ENCODE data around the gene CLCN1. TPM values are rescaled to one million over a fixed set of nuclear protein-coding genes. Genes with fewer than 3 reads are reported as not detected.

CLCN1 gene
- total RNA-seq, 1 donor from 2014 or later: not detected

DNA sequence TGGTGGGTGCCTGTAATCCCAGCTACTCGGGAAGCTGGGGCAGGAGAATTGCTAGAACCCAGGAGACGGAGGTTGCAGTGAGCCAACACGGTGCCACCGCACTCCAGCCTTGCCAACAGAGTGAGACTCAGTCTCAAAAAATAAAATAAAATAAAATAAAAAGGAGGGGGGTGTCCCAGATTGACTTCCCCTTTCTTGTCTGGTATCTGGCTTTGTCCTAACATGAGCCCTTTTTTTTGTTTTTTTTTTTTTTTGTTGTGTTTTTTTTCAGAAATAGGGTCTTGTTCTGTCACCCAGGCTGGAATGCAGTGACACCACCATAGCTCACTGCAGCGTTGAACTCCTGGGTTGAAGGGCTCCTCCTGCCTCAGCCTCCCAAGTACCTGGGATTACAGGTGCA is 23.0 kb upstream of the CLCN1 start:
- no peak for DNase-seq (ENCODE audit: low read depth, low spot score)

DNA sequence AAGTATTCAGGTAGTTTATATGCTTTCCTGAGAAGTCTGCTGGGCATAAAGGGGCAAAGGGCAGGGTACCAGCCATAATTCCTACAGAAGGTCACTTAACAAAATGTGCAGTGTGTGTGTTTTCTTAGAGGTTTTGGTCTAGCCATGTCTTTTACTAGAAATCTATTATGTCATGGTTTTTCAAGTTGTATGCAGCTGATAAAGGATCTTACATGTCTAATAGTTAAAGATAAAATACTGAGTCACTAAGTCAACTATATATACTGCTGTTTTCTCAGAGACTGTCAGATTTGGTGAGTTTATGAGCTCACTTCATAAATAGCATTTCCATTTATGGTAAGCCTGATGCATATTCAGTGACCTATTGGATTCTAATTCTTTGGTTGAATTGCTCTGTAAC is 20.0 kb upstream of the CLCN1 start:
- peak; percentile 27 for DNase-seq (ENCODE audit: low read depth, low spot score)

DNA sequence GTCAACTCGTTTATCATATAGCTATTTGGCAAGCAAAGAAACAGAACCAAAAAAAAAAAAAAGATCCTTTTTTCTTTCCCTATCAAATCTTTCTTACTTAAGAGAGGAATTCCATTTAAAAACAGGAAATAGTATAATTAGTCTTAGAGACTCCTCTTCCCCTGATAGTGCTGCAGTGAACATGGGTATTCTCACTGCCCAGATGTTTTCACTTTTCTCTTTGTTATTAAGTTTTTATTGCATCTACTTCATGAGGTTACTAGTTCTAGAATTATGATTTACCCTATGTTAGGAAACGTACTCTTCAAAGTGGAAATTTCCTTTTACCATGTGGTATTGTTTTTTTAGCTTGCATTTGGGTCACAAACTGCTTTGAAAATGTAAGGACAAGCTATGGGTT is 19.2 kb upstream of the CLCN1 start:
- DNase-seq (ENCODE audit: low read depth, low spot score): no peak

DNA sequence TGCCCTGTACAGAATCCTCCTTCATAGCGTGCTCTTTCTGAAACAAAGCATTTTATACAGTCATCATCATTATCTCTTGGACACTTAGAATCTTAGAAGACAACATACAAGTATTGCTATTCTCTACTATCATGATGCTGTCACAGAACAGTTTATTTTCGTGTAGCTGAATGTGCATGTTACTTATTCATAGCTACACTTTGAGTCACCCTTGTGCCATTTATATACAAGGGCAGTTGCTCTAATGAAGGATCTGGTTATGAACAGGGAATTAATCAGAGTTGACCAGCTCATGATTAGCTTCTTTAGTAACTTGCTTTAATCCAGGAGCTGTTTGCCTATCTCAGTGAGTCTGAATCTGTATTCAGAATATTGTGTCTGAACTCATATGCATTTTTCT is 16.6 kb upstream of the CLCN1 start:
- no peak for DNase-seq (ENCODE audit: low read depth, low spot score)

DNA sequence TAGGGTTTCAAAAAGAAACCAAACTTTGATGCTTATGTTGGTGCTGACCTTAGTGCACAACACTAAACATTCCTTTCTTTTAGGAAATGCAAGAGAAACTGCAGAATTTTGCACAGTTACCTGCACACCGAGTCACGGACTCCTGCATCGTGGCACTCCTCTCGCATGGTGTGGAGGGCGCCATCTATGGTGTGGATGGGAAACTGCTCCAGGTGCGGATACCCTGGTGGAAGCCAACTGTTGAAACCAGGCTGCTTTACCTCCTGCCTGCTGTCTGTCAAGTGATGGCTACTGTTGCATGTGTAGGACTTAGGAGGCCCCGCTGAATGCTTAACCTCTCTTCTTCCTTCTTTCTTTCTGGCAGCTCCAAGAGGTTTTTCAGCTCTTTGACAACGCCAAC is 16.1 kb upstream of the CLCN1 start:
- no peak for DNase-seq (ENCODE audit: low read depth, low spot score)

DNA sequence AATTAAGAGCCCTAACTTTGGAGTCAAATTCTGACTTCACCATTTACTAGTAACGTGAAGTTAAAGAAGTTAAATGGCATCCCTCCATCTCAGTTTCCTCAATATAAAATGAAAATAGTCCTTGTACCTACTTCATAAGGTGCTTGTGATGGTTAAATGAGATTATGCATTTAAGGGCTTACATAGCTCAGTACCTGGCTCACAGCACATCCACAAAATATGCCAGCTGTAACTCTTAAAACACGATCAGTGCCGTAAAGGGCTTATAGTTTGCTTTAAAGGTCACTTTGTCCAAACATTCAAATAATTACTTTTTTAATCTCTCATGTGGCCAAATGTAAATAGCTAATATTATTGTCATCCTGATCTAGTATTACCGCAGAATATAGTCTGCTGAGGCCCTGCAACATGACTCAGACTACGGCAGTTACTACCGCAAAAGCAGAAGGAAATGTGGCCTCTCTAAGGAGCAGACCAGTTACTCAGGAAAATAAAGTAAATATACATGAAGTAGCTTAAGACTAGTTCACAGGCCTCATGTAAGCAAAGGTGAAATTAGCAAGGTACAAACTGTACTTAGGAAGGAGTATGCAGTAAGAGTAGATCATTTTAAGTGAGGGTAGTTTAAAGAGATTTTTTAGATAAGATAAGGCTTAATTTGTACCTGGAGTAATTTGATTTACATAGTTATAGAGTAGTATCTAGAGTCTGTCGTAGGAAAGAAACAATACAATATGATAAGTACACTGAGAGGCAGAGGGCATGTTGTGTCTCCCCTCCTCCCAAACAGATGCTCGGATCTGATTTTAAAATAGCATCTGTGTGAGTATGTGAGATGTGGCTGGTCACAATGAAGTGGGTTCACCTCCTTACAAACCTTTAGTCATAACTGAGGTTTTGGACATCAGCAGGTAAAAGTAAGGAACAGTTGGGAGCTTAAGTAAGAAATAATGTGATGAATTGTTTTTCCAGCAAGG is 14.7 kb upstream of the CLCN1 start:
- no peak for DNase-seq (ENCODE audit: low read depth, low spot score)

DNA sequence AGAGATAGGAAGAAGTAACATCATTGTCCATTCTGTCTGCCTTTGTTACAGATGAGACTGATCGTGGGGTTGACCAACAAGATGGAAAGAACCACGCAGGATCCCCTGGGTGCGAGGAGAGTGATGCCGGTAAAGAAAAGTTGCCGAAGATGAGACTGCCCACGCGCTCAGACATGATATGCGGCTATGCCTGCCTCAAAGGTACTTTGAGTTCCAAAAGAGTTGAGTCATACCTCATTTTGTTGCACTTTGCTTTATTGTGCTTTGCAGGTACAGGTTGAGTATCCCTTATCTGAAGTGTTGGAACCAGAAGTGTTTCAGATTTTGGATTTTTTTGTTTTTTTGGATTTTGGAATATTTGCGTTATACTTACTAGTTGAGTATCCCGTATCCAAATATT is 12.2 kb upstream of the CLCN1 start:
- DNase-seq (ENCODE audit: low read depth, low spot score): no peak

DNA sequence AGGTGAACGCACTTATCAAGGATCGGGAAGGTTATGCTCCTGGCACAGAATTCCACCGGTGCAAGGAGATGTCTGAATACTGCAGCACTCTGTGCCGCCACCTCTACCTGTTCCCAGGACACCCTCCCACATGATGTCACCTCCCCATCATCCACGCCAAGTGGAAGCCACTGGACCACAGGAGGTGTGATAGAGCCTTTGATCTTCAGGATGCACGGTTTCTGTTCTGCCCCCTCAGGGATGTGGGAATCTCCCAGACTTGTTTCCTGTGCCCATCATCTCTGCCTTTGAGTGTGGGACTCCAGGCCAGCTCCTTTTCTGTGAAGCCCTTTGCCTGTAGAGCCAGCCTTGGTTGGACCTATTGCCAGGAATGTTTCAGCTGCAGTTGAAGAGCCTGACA is 11.0 kb upstream of the CLCN1 start:
- no peak for DNase-seq (ENCODE audit: low read depth, low spot score)

DNA sequence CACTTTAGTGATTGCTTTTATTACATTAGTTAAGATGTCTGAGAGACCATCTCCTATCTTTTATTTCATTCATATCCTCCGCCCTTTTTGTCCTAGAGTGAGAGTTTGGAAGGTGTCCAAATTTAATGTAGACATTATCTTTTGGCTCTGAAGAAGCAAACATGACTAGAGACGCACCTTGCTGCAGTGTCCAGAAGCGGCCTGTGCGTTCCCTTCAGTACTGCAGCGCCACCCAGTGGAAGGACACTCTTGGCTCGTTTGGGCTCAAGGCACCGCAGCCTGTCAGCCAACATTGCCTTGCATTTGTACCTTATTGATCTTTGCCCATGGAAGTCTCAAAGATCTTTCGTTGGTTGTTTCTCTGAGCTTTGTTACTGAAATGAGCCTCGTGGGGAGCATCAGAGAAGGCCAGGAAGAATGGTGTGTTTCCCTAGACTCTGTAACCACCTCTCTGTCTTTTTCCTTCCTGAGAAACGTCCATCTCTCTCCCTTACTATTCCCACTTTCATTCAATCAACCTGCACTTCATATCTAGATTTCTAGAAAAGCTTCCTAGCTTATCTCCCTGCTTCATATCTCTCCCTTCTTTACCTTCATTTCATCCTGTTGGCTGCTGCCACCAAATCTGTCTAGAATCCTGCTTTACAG is 10.4 kb upstream of the CLCN1 start:
- DNase-seq (ENCODE audit: low read depth, low spot score): no peak

DNA sequence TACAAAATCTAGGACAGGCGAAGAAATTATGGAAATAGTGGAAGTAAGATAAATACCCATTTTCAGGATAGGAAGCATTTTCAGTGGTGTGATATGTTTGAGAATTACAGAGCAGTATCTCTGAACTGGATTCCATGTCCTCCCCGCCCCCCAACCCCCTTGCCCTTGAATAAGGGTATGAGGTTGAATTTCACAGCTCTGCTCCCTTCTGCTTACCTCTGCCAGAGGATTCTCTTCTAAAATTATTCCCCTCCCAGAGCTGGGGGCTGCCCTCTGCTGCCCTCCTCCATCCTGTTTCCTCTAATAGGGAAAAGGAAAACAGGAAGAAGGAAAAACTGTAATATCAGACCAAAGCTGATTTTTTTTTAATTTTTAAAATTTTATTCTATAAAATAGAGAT is 7.3 kb upstream of the CLCN1 start:
- DNase-seq (ENCODE audit: low read depth, low spot score): no peak

DNA sequence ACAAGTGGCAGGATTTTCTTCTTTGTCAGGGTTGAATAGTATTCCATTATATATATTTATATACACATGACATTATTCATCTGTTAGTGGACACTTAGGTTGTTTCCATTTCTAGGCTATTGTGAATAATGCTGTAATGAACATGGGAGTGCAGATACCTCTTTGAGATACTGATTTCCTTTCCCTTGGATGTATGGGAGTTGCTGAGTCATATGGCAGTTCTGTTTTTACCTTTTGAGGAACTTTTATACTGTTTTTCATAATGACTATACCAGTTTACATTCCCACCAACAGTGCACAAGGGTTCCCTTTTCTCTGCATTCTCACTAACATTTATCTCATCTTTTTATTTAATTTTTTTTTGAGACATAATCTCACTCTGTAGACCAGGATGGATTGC is 1.8 kb upstream of the CLCN1 start:
- DNase-seq (ENCODE audit: low read depth, low spot score): no peak

DNA sequence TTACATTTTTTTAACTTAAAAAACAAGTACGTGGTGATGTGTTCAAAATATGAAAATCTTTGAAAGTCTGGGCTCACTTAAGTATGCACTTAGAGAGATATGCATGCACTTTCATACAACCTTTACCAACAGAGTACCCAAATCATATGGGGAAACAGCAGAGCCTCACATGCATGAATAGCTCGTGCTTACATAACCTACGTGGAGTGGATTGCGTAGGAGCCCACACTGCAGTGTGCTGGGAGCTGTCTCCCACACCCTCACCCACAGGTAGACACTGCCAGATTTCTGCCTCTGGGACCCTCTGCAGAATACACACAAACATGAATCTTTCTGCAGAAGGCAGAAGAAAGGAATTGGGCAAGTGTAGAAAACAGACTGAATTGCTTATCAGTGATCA is 581 bp downstream of the CLCN1 start:
- DNase-seq (ENCODE audit: low read depth, low spot score): no peak

DNA sequence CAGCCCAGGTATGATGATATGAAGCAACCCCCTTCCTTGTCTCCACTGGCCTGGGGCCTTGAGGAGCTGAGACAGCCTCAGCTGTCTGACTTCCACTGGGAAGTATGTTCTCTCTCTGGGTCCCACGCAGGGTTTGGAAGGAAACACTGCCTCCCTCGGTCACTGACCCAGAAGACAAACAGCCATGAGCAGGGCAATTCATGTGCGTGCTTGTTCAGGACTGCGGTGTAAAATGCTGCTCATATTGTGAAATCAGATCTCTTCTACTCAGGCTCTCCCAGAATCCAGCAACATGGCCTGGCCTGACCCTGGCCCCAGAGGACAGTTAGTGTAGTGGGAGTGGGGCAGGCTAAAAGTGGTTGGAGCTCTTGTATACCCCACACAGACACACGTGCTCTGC is 2.8 kb downstream of the CLCN1 start:
- no peak for DNase-seq (ENCODE audit: low read depth, low spot score)

DNA sequence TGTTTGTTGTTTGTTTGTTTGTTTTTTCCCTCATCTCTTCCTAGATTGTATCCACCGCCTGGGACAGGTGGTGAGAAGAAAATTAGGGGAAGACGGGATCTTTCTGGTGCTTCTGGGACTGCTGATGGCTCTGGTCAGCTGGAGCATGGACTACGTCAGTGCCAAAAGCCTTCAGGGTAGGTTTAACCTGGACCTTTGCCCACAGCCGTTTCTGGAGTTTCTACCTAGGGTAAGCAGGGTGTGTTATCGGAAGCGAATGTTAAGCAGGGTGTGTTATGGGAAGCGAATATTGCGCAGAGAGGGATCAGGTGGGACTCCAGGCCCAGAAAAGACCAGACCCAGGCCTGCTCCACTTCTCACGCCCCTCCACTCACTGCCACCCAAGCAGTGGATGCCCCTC is 4.7 kb downstream of the CLCN1 start:
- DNase-seq (ENCODE audit: low read depth, low spot score): no peak

DNA sequence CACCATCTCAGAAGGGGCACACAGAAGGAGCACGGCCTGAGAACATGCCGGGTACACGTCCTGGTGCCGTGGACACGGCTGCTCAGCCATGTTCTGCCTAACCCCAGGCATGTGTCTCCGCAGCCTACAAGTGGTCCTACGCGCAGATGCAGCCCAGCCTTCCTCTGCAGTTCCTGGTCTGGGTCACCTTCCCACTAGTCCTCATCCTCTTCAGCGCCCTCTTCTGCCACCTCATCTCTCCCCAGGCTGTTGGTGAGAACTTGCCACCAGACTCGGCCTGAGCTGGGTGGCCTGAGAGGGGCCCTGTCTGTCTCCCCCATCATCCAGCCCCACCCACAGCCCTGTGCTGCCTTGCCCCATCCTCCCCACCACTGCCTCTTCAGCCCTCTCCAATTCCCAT is 5.3 kb downstream of the CLCN1 start:
- no peak for DNase-seq (ENCODE audit: low read depth, low spot score)

DNA sequence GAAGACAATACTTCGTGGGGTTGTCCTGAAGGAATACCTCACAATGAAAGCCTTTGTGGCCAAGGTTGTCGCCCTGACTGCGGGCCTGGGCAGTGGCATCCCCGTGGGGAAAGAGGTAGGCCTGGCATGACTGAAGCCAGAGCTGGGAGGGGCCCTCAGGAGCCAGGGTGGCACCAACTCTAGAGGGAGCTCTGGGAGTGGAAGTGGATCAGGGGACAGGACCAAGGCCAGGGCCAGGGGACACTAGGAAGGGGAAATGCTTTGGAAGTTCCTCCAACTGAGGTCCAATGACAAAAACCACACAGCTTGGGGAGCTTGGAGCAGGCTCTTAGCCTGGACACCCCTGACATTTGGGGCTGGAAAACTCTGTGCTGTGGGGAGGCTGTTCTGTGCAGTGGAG is 5.8 kb downstream of the CLCN1 start:
- DNase-seq (ENCODE audit: low read depth, low spot score): no peak

DNA sequence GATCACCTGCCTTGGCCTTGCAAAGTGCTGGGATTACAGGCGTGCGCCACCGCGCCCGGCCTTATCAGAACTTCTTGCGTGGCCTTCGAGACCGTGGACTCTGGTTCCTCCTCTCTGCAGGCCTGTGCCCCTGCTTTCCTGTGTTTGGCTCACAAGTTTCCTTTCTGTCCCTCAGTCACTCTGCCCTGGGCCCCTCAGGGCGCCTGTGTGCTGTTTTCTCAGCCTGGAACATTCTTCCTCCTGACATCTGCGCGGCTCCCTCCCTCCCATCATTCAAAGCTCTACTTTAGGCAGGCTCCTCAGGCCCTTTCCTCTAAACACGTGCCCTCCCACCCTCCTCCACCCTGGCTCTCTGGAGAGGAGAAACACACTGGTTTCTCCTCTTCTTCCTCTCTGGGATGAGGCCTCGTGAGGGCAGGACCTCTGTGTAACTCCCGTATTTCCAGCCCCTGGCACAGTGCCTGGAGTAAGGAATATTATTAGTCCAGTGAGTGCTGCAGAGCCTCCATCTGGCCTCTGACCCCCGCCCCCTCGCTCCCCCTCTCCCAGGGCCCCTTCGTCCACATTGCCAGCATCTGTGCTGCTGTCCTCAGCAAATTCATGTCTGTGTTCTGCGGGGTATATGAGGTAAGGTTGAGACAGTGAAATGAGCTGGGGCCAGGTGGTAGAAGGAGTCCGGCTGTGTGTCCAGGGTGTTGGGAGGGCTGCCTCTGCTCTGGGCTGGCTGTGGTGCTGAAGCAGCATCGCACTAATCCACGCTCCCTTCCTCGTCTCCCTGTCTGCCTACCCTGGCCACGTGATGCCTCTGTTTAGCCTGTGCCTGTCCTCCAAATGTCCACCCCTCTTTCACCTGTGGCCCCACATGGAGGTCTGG is 7.1 kb downstream of the CLCN1 start:
- no peak for DNase-seq (ENCODE audit: low read depth, low spot score)

DNA sequence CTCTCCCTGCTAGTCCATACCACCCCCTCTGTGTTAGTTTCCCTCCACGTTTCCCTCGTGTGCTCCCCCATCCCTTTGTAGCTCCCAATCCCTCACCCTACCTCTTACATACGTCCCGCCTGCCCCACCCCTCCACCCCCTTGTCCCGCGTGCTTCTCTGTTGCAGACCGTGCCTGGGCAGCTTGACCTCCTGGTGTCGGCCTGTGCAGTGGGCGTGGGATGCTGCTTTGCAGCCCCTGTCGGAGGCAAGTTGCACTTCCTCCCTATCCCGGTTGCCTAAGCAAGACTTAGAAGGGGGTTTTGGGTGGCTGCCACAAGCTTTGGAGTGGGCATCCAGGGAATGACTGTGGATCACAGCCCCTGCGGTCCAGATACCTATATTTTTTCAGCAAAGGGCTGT is 7.7 kb downstream of the CLCN1 start:
- no peak for DNase-seq (ENCODE audit: low read depth, low spot score)

DNA sequence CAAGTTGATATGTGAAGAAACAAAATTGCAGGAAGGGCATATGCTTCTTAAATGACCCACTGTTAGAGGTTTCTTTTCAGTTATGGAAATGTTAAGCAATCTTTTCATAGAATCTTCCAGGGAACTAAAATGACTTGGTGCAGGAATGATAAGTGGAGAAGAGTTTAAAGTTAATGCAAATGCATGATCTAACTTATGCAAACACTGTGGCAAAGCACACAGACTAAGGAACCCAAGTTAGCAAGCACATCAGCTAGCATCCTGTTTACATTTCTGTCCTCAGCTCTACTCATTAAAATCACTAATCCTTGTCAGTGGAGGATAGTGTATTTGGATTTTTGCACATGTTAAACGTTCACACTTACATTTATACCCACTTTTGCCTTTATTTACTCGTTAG is 9.3 kb downstream of the CLCN1 start:
- DNase-seq (ENCODE audit: low read depth, low spot score): no peak

DNA sequence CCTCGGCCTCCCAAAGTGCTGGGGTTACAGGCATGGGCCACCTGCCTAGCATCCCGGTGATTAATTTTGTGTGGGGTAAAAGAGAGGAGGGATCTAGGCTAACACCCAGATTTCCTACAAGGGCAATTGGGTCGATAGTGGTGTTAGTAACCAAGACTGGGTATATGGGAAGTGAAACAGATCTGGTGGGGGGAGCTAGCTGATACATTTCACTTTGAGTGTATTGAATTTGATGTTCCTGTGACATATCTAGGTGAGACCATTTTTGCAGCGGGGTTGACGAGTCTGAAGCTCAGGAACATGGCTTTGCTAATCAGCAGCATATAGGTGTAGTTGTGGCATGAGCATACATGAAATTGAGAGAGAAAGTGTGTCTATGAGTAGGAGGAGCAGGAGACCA is 12.0 kb downstream of the CLCN1 start:
- DNase-seq (ENCODE audit: low read depth, low spot score): no peak

DNA sequence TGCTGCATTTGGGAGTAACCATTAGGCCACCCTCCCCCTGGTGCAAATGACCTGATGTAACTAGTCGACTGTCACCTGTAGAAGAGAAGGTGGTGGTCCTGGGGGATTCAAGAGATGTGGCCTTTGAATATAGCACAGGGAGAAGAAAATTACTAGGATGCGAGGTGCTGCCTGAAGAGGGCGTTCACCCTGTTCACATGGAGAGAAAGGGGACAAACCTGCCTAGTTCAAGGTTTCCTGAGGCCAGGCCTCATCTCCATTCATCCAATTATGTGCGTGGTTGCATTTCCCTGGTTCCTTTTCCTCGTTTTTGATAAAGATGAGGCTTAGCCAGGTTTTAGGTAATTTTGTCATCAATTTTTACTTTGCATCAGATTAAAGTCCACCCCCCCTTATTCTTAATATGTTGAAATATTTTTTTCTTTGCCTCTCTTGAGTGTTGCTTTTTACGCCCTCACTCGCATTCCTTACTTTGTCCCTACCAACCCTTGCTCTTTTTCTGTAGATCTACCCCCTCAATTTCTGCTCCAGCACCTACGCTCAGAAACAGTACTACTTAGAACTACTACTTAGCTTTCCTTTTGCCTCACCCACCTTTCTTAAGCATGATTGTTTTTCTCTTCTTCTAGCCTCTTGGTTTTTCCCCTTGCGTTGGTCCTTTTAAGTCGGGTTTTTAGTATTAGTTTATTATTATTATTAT is 13.7 kb downstream of the CLCN1 start:
- DNase-seq (ENCODE audit: low read depth, low spot score): no peak
